GM10266 (cell line): Measurements from ENCODE around the gene EXD3.
A peak's percentile ranks its signal among the peaks of the same experiment; 100 is the strongest.

ENCODE experiments used
- DNase-seq: peaks from one replicate; pipeline ENCODE4 v3.0.0; 2012; ENCODE audit errors: extremely low spot score
- CTCF ChIP-seq: IDR thresholded peaks from 2 replicates; pipeline ENCODE4 v1.5.1; 2012; ENCODE audit warnings: mild to moderate bottlenecking, low read depth; ENCODE audit not compliant: control insufficient read depth, insufficient read depth; ENCODE audit errors: missing control alignments

The EXD3 gene

GRCh38 chr9:137302449-137303150 is 120.4 kb downstream of the EXD3 start:
- DNase-seq: no peak
- peak; percentile 45 for TF ChIP-seq CTCF

GRCh38 chr9:137302118-137302448 is 120.9 kb downstream of the EXD3 start, which contains the start of gene NRARP:
NRARP (minus strand) TSS chr9:137302271; CDS start chr9:137301928, 343 bp downstream.
- DNase-seq: peak; percentile 98
- peak; percentile 26 for TF ChIP-seq CTCF

- no peak for DNase-seq
- peak; percentile 53 for TF ChIP-seq CTCF
Observed at GRCh38 chr9:137301081-137301947, 121.6 kb downstream of the EXD3 start.

- DNase-seq: no peak
- TF ChIP-seq CTCF: no peak
Observed at GRCh38 chr9:137300567-137301080, 122.3 kb downstream of the EXD3 start.

- DNase-seq: no peak
- no peak for TF ChIP-seq CTCF
Observed at GRCh38 chr9:137299938-137300337, 123.0 kb downstream of the EXD3 start.

- no peak for TF ChIP-seq CTCF
- no peak for DNase-seq
Observed at GRCh38 chr9:137299203-137299565, 123.8 kb downstream of the EXD3 start.
